Keratinocyte (primary cell): ENCODE data around the gene LAMC3. TPM values are rescaled to one million over a fixed set of nuclear protein-coding genes. Genes with fewer than 3 reads are reported as not detected.

Experiments
- DNase-seq: peaks from one replicate; pipeline ENCODE4 v3.0.0-alpha.2; 2011; ENCODE audit warnings: low read depth, missing footprints, low spot score
- FAIRE-seq: peaks from 2 replicates; lab custom pipeline; 2011; peaks lifted over from hg19 to GRCh38; lab: Jason Lieb, UNC
- H2AFZ ChIP-seq: 2 replicates; pipeline ENCODE4 v1.6.0; 2012; ENCODE audit warnings: low read length, control low read depth, inconsistent platforms; ENCODE audit not compliant: control insufficient read depth
- H3K27ac ChIP-seq: 2 replicates; pipeline ENCODE4 v1.5.1; 2011; ENCODE audit warnings: low read length; ENCODE audit not compliant: control insufficient read depth, insufficient read depth
- H3K27me3 ChIP-seq: 3 replicates; pipeline ENCODE4 v1.6.0; 2011; ENCODE audit warnings: low read length; ENCODE audit not compliant: control insufficient read depth, insufficient read depth; ENCODE audit errors: extremely low read depth
- H3K36me3 ChIP-seq, 2 experiments: 2 replicates in 1 of 2; 3 replicates in 1 of 2; pipeline ENCODE4 v1.5.1; 2011; ENCODE audit warnings: low read length in 2 of 2, mild to moderate bottlenecking in 1 of 2; ENCODE audit not compliant: control insufficient read depth in 2 of 2, insufficient read depth in 2 of 2; ENCODE audit errors: extremely low read depth in 1 of 2
- H3K4me1 ChIP-seq: 3 replicates; pipeline ENCODE4 v1.5.1; 2011; ENCODE audit warnings: low read length; ENCODE audit not compliant: control insufficient read depth, insufficient read depth; ENCODE audit errors: extremely low read depth
- H3K4me2 ChIP-seq: 3 replicates; pipeline ENCODE4 v1.6.0; 2011; ENCODE audit warnings: low read depth, low read length; ENCODE audit not compliant: control insufficient read depth, insufficient read depth; ENCODE audit errors: extremely low read depth
- H3K4me3 ChIP-seq, 3 experiments: fragments of 200-600 bp in 1 of 3; sonication (generic) in 1 of 3; 2 replicates in 2 of 3; 3 replicates in 1 of 3; pipeline ENCODE4 v1.5.1; 2011 to 2016; ENCODE audit warnings: low read length in 3 of 3, mild to moderate bottlenecking in 3 of 3, control low read depth in 2 of 3, inconsistent platforms in 1 of 3, low read depth in 1 of 3, mixed read lengths in 1 of 3, mixed run types in 1 of 3, moderate library complexity in 1 of 3; ENCODE audit not compliant: control insufficient read depth in 2 of 3, insufficient read depth in 2 of 3; ENCODE audit errors: extremely low read depth in 1 of 3
- H3K79me2 ChIP-seq: 2 replicates; pipeline ENCODE4 v1.6.0; 2012; ENCODE audit warnings: low read length; ENCODE audit not compliant: control insufficient read depth, insufficient read depth
- H3K9ac ChIP-seq: 3 replicates; pipeline ENCODE4 v1.6.0; 2011; ENCODE audit warnings: low read length; ENCODE audit not compliant: control insufficient read depth, insufficient read depth; ENCODE audit errors: extremely low read depth
- H3K9me1 ChIP-seq: 3 replicates; pipeline ENCODE4 v1.6.0; 2011; ENCODE audit warnings: low read length; ENCODE audit not compliant: control insufficient read depth, insufficient read depth; ENCODE audit errors: extremely low read depth
- H3K9me3 ChIP-seq: 2 replicates; pipeline ENCODE4 v1.5.1; 2012; ENCODE audit warnings: low read depth, low read length; ENCODE audit not compliant: control insufficient read depth
- H4K20me1 ChIP-seq: 3 replicates; pipeline ENCODE4 v1.6.0; 2011; ENCODE audit warnings: low read length; ENCODE audit not compliant: control insufficient read depth, insufficient read depth; ENCODE audit errors: extremely low read depth
- CTCF ChIP-seq, 3 experiments: IDR thresholded peaks in 1 of 3; conservative IDR thresholded peaks in 1 of 3; optimal IDR thresholded peaks in 1 of 3; 2 replicates in 2 of 3; 3 replicates in 1 of 3; pipeline versions ENCODE3 to v1.5.1; 2011; ENCODE audit warnings: low read length in 3 of 3, mild to moderate bottlenecking in 3 of 3, moderate library complexity in 2 of 3, control low read depth in 1 of 3, inconsistent platforms in 1 of 3; ENCODE audit not compliant: insufficient read depth in 2 of 3; ENCODE audit errors: extremely low read depth in 1 of 3
- EZH2 ChIP-seq: IDR thresholded peaks from one replicate; pipeline ENCODE4 v1.6.1; 2012; ENCODE audit warnings: inconsistent platforms, mild to moderate bottlenecking, low read length, moderate library complexity
- dilution Hi-C: fragments of 300-500 bp; cut with MboI; formaldehyde crosslinking; loops from one replicate; pipeline ENCODE4 v1.7.0; 2020; ENCODE audit warnings: low sequenced_read_pairs; ENCODE audit not compliant: extremely low pct_ligation_motif_present
- polyA plus RNA-seq, 5 experiments: library from polyadenylated mRNA; depleted of rRNA in 3 of 5; stranded (reverse) in 3 of 5; stranded (forward) in 1 of 5; unstranded in 1 of 5; fragments of >200 nt; gene quantifications; 1 replicate in 1 of 5; 2 replicates in 3 of 5; 3 replicates in 1 of 5; pipeline versions ENCODE4 v1.2.1 to v1.2.3, GENCODE V29; 2011 to 2012; ENCODE audit warnings: missing spikeins in 2 of 5, low read depth in 1 of 5, low replicate concordance in 1 of 5

LAMC3 gene
- polyA plus RNA-seq, 1 donor (not counting 4 experiments of a cell fraction or from before 2014, with no cell fraction given), result not detected

GRCh38 chr9:130983359-130983670, 25.7 kb upstream of the LAMC3 start:
- Histone ChIP-seq H3K4me2 (no peak overlapping the region), H3K36me3 (no peaks in the 10 kb centered on the region), H3K9me3 (no peaks in the 10 kb centered on the region), H3K9me1 (no peaks in the 10 kb centered on the region), H3K27ac (no peak overlapping the region), H3K9ac (no peak overlapping the region), H4K20me1 (no peaks in the 10 kb centered on the region), H2AFZ (no peak overlapping the region), H3K79me2 (no peaks in the 10 kb centered on the region), H3K4me1 (no peaks in the 10 kb centered on the region), H3K27me3 (peaks cover 36% of the 10 kb centered on the region), H3K4me3 (no peak overlapping the region)
- FAIRE-seq (no peak), DNase-seq (no peak)
- TF ChIP-seq CTCF (optimal IDR thresholded peaks at IDR 0.05 in 1 of 3, IDR thresholded peaks at IDR 0.05 in 1 of 3, conservative IDR thresholded peaks at IDR 0.05 in 1 of 3; ENCODE audit: extremely low read depth in 1 of 3, insufficient read depth in 2 of 3, low read length in 3 of 3) (no peak), EZH2 (no peak)
- dilution Hi-C loops, result no loop called here

- Histone ChIP-seq H3K36me3 (no peaks in the 10 kb centered on the region), H3K9ac (no peak overlapping the region), H4K20me1 (no peaks in the 10 kb centered on the region), H3K27me3 (peaks cover 36% of the 10 kb centered on the region), H3K4me1 (no peaks in the 10 kb centered on the region), H3K4me2 (no peak overlapping the region), H3K4me3 (no peak overlapping the region), H3K9me3 (no peaks in the 10 kb centered on the region), H2AFZ (no peak overlapping the region), H3K27ac (no peak overlapping the region), H3K9me1 (no peaks in the 10 kb centered on the region), H3K79me2 (no peaks in the 10 kb centered on the region)
- FAIRE-seq, result no peak
- dilution Hi-C loops, result no loop called here
- TF ChIP-seq CTCF (optimal IDR thresholded peaks at IDR 0.05 in 1 of 3, IDR thresholded peaks at IDR 0.05 in 1 of 3, conservative IDR thresholded peaks at IDR 0.05 in 1 of 3; ENCODE audit: extremely low read depth in 1 of 3, insufficient read depth in 2 of 3, low read length in 3 of 3) (no peak), EZH2 (no peak)
- DNase-seq, result no peak
These were observed 25.0 kb upstream of the LAMC3 start for GRCh38 chr9:130983970-130984369.
